LNCaP clone FGC (cell line): Measurements from ENCODE around the gene AARSD1.
"Not testable (repeated sequence)": the region's sequence is repeated elsewhere in the genome, so short reads cannot be mapped to it uniquely, and the experiment has no call there.

Source experiments
- DNase-seq: peaks from one replicate; pipeline ENCODE4 v3.0.0-alpha.2; 2011; ENCODE audit warnings: low read depth
- H3K4me3 ChIP-seq: 2 replicates; pipeline ENCODE4 v1.5.1; 2011; ENCODE audit warnings: mild to moderate bottlenecking, low read depth, low read length, control low read depth
- CTCF ChIP-seq: IDR thresholded peaks from 2 replicates; pipeline ENCODE4 v1.5.1; 2012; ENCODE audit warnings: mild to moderate bottlenecking; ENCODE audit not compliant: control insufficient read depth, insufficient read depth; ENCODE audit errors: extremely low read depth

The AARSD1 gene

GRCh38 chr17:42922294-42922693 lies 42.0 kb downstream of the AARSD1 start:
- TF ChIP-seq CTCF = no peak
- no peak for DNase-seq
- H3K4me3 ChIP-seq = no peak overlapping the region

- no peak for TF ChIP-seq CTCF
- no peak for DNase-seq
- no peak overlapping the region for H3K4me3 ChIP-seq
Measured at GRCh38 chr17:42920922-42921321, 43.3 kb downstream of the AARSD1 start.

- TF ChIP-seq CTCF = no peak
- DNase-seq = no peak
Measured at GRCh38 chr17:42920106-42920900, 44.0 kb downstream of the AARSD1 start.

GRCh38 chr17:42919522-42920077 lies 44.7 kb downstream of the AARSD1 start:
- not testable (repeated sequence) for DNase-seq, H3K4me3 ChIP-seq

More at GRCh38 chr17:42920106-42920900, 44.0 kb downstream of the AARSD1 start:
- H3K4me3 ChIP-seq = no peak overlapping the region

GRCh38 chr17:42918902-42919521 lies 45.2 kb downstream of the AARSD1 start:
- DNase-seq = peak; percentile 78
- TF ChIP-seq CTCF = no peak
- no peak overlapping the region for H3K4me3 ChIP-seq

GRCh38 chr17:42917236-42917603 lies 47.0 kb downstream of the AARSD1 start:
- DNase-seq = no peak
- no peak overlapping the region for H3K4me3 ChIP-seq
- no peak for TF ChIP-seq CTCF

GRCh38 chr17:42916388-42917235 lies 47.6 kb downstream of the AARSD1 start:
- H3K4me3 ChIP-seq, DNase-seq: not testable (repeated sequence)

- not testable (repeated sequence) for H3K4me3 ChIP-seq, DNase-seq
Measured at GRCh38 chr17:42915288-42915687, 49.0 kb downstream of the AARSD1 start.
